HG03432 (cell line): ENCODE measurements around the gene PTPRN2.

Experiments used
- ATAC-seq: cut with Tn5 transposase; IDR thresholded peaks from one replicate; pipeline ENCODE4 v1.9.1; 2021; ENCODE audit warnings: mild to moderate bottlenecking, moderate library complexity; ENCODE audit not compliant: unreplicated experiment

Gene PTPRN2

GRCh38 chr7:157892751-157893523, 694.7 kb downstream of the PTPRN2 start:
- no peak for ATAC-seq

- ATAC-seq, result no peak
Observed at GRCh38 chr7:157890921-157891401, 696.7 kb downstream of the PTPRN2 start.

GRCh38 chr7:157889480-157889879, 698.1 kb downstream of the PTPRN2 start:
- ATAC-seq, result no peak

GRCh38 chr7:157888579-157888978, 699.0 kb downstream of the PTPRN2 start:
- ATAC-seq, result no peak

- no peak for ATAC-seq
Observed at GRCh38 chr7:157887400-157887799, 700.2 kb downstream of the PTPRN2 start.

- no peak for ATAC-seq
Observed at GRCh38 chr7:157886711-157887110, 700.9 kb downstream of the PTPRN2 start.

- no peak for ATAC-seq
Observed at GRCh38 chr7:157886266-157886665, 701.4 kb downstream of the PTPRN2 start.

- ATAC-seq, result no peak
Observed at GRCh38 chr7:157885140-157885539, 702.5 kb downstream of the PTPRN2 start.

- no peak for ATAC-seq
Observed at GRCh38 chr7:157884461-157885062, 703.1 kb downstream of the PTPRN2 start.

GRCh38 chr7:157881048-157881771, 706.4 kb downstream of the PTPRN2 start:
- ATAC-seq, result no peak

GRCh38 chr7:157879391-157879790, 708.2 kb downstream of the PTPRN2 start:
- ATAC-seq, result no peak

- no peak for ATAC-seq
Observed at GRCh38 chr7:157877298-157878090, 710.1 kb downstream of the PTPRN2 start.

- no peak for ATAC-seq
Observed at GRCh38 chr7:157876469-157877285, 710.9 kb downstream of the PTPRN2 start.

GRCh38 chr7:157875230-157876179, 712.1 kb downstream of the PTPRN2 start:
- ATAC-seq, result no peak

GRCh38 chr7:157874870-157875229, 712.8 kb downstream of the PTPRN2 start:
- no peak for ATAC-seq

GRCh38 chr7:157874208-157874816, 713.3 kb downstream of the PTPRN2 start:
- no peak for ATAC-seq

GRCh38 chr7:157873664-157874063, 714.0 kb downstream of the PTPRN2 start:
- ATAC-seq, result no peak

GRCh38 chr7:157873181-157873580, 714.4 kb downstream of the PTPRN2 start:
- no peak for ATAC-seq

- ATAC-seq, result no peak
Observed at GRCh38 chr7:157872447-157872846, 715.2 kb downstream of the PTPRN2 start.
